Gastrocnemius medialis (tissue), 4 donors: ENCODE measurements around the gene RYR2.

ENCODE experiments used
- POLR2A ChIP-seq, 2 donors: fragments of 450-650 bp; IDR thresholded peaks; one replicate each; pipeline ENCODE4 v1.6.1; 2017; ENCODE audit warnings: antibody characterized with exemption in 2 of 2, mild to moderate bottlenecking in 2 of 2, moderate library complexity in 2 of 2
- TF ChIP-seq, protein P1 (sequence below), 5 experiments: fragments of 450-650 bp in 3 of 5; fragments of 200-600 bp in 2 of 5; sonication (generic) in 2 of 5; IDR thresholded peaks in 4 of 5; conservative IDR thresholded peaks in 1 of 5; 1 replicate in 4 of 5; 2 replicates in 1 of 5; pipeline ENCODE4 v1.5.1; 2016 to 2019; ENCODE audit warnings: antibody characterized with exemption in 5 of 5, mild to moderate bottlenecking in 3 of 5, moderate library complexity in 3 of 5

DNA sequence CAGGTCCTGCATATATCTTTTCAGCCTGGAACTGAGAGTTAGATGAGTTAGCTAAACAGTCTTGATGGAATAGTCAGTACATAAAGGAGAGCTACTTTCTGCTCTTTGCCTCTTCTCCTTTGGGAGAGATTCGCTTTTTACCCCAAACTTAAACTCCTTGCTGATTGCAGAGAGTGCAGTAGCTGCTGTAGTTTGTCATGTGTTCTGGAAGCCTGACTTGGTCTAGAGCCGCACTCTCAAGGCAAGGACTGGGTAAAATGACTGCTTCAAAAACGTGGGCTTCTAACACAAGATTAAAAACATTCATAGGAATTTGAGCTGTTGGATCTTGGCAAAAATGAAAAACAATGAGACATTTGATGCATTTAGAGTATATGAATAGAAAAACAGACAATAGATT, 351.6 kb downstream of the RYR2 start:
- TF ChIP-seq, protein P1, sequence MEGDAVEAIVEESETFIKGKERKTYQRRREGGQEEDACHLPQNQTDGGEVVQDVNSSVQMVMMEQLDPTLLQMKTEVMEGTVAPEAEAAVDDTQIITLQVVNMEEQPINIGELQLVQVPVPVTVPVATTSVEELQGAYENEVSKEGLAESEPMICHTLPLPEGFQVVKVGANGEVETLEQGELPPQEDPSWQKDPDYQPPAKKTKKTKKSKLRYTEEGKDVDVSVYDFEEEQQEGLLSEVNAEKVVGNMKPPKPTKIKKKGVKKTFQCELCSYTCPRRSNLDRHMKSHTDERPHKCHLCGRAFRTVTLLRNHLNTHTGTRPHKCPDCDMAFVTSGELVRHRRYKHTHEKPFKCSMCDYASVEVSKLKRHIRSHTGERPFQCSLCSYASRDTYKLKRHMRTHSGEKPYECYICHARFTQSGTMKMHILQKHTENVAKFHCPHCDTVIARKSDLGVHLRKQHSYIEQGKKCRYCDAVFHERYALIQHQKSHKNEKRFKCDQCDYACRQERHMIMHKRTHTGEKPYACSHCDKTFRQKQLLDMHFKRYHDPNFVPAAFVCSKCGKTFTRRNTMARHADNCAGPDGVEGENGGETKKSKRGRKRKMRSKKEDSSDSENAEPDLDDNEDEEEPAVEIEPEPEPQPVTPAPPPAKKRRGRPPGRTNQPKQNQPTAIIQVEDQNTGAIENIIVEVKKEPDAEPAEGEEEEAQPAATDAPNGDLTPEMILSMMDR (IDR thresholded peaks at IDR 0.05 in 4 of 5, conservative IDR thresholded peaks at IDR 0.05 in 1 of 5), result no peak
- TF ChIP-seq POLR2A (IDR thresholded peaks at IDR 0.05), result no peak
